Activated CD8-positive, alpha-beta memory T cell treated with anti-CD3 and anti-CD28 coated beads, Interleukin-2, amount 50 U/mL, for 48 hours (primary cell): ENCODE measurements around the gene CNDP2.
"Not testable (repeated sequence)": the region's sequence is repeated elsewhere in the genome, so short reads cannot be mapped to it uniquely, and the experiment has no call there.

Source experiments
- DNase-seq: peaks from one replicate; pipeline ENCODE4 v3.0.0-alpha.2; 2020

The CNDP2 gene

DNA sequence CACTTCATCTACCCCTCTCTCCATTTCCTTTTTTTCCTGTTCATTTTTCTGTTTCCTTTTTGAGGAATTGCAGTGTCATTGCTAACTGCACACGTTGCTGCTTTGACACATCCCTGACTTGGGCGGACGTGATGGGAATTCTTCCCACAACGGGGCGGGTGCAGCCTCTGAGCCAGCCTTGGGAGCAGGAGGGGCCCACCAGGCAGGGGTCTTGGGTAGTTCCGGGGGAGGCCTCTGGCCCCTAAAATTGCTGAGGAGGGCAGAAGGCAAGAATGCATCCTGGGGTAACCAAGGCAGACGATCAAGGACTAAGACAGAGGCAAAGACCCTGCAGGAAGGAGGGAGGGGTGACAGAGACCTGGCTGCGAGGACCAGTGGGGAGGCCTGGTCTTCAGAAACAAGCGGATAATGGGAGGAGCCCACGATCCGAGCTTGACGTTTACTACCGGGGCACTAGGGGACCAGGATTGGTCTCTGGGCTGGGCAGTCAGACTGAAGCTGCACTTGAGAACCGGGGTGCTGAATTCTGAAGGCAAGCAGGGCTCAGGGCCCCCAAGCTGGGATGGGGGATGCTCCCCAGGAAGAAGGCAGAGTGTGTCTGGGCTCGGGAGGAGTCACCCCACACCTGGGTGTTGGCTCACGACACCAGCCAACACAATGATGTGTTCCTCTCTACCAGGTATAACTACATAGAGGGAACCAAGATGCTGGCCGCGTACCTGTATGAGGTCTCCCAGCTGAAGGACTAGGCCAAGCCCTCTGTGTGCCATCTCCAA is 23.3 kb downstream of the CNDP2 start:
- peak; percentile 32 for DNase-seq

DNA sequence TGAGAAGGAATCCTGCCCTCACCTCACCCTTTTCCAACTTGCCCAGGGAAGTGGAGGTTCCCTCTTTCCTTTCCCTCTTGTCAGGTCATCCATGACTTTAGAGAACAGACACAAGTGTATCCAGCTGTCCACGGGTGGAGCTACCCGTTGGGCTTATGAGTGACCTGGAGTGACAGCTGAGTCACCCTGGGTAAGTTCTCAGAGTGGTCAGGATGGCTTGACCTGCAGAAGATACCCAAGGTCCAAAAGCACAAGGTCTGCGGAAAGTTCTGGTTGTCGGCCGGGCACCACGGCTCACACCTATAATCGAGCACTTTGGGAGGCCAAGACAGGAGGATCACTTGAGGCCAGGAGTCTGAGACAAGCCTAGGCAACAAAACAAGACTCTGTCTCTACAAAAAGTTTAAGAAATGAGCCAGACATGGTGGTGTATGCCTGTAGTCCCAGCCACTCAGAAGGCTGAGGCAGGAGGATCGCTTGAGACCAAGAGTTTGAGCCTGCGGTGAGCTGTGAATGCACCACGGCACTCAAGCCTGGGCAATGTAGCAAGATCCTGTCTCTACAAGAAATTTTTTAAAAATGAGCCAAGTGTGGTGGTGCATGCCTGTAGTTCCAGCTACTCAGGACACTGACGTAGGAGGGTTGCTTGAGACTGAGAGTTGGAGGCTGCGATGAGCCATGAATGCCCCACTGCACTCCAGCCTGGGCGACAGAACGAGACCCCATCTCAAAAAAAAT is 24.1 kb downstream of the CNDP2 start:
- no peak for DNase-seq

DNA sequence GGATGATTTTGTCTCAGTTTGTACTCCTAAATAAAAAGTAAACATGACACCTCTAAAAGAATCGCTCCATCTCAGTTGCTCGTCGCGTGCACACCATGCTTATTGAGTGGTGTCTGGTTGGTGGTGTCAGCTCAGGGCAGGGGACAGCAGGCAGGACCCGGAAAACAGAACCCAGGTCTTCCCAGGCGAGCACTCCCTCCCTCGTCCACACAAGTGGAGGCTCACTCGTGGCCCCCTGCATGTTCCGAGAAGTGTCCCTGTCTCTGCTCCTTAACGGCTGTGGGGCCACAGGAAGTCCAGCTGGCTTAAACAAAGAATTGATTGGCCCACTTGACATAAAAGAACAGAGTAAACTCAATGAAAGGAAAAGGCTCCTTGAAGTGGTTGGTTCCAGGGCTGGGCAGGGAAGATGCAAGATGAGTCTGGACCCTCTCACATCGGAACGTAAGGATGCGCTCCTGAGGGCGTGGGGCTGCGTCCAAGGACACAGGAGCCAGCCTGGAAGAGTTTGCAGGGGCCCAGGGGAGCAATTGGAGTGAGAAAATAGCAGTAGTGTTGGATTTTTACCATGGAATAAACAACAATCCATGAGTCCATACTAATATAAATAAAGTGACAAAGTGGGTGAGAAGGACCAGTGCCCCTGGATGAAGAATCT is 25.0 kb downstream of the CNDP2 start:
- no peak for DNase-seq

DNA sequence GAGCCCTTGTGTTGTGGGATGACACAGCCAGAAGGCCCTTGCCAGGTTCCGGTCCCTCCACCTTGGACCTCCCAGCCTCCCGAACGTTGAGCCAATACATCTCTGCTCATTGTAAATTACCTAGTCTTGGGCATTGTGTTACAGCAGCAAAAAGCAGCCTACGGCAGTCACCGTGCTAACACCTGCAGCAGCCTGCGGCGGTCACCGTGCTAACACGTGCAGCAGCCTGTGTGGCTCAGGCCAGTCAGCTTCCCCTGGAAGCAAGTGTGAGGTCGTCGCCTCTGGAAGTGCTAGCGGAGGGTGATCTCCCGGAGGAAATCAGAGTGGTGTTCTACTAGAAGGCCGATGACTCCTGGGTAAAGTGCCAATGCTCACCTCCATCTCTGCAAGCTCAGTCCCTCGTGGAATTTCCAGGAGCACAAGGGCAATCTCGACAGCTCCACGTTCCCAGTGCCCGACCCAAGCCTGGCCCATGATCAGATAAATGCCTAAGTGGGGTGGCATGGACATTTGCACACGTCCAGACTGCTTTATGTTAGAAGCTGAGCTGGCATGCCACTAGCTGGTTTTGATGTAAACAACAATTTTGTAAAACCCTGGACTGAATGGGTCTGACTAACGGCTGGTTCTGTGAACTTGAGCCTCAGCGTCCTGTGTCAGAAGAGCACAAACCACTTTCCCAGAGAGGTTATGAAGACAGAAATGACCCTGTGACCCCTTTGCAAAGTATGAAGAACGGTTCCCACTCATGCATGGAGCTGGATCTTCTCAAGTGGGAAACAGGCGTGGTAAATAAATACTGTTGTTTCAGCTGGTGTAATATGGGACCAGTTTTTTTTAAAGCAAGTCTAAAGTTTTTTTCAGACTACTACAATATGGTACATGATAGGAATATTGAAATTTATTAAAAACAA is 26.7 kb downstream of the CNDP2 start:
- no peak for DNase-seq

- no peak for DNase-seq
These were observed 27.9 kb downstream of the CNDP2 start for GRCh38 chr18:74524097-74524496.

GRCh38 chr18:74524915-74525314 is 28.8 kb downstream of the CNDP2 start:
- not testable (repeated sequence) for DNase-seq

- no peak for DNase-seq
These were observed 29.6 kb downstream of the CNDP2 start for GRCh38 chr18:74525741-74526140.

DNA sequence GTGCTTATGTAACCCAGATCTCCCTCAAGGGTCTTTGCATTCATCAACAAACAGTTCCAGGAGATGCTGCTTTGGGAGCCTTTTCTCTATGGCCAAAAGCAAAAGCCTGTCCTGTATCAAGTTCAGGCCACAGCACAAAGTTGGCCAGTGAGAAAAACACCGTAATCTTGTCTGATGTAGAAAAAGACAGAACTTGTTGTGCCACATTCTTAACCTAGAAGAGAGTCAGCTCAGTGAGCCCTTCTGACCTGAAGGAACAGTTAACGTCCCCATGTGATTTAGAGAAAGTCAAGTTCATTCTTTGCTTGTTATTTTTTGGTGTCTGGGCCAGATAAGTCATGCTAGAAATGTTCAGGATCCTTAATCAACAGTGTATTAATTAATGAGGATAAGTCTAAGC is 30.3 kb downstream of the CNDP2 start:
- DNase-seq: no peak

DNA sequence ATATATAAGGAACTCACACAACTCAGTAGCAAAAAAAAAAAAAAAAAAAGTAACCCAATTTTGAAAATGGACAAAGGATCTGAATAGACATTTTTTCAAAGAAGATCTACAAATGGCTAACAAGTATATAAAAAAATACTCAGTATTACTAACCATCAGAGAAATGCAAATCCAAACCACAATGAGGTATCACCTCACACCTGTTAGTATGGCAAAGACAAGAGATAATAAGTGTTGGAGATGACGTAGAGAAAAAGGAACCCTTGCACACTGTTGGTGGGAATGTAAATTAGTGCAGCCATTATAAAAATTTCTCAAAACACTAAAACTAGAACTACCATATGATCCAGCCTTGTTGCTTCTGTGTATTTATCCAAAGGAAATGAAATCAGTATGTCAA is 32.3 kb downstream of the CNDP2 start:
- no peak for DNase-seq

- no peak for DNase-seq
These were observed 32.8 kb downstream of the CNDP2 start for GRCh38 chr18:74528913-74529312.

DNA sequence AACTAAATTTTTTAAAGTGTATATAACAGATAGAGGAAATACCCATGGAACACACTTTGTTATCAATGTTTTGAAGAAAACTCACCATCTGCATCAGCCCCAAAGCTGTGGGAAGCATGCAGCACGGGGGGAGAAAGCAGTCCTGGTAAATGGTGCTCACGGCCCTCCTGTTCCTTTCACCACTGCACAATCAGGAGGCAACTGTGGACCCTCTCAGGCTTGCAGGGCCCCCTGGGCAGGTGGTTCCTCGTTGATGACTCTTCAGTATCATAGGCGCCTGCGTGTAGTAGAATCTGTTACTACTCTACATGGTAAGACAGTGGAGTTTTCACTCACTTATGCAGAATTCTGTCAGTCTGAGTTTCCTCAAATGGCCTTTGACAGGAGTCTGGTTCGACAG is 33.2 kb downstream of the CNDP2 start:
- DNase-seq: no peak

GRCh38 chr18:74529811-74530583 is 33.8 kb downstream of the CNDP2 start:
- no peak for DNase-seq

DNA sequence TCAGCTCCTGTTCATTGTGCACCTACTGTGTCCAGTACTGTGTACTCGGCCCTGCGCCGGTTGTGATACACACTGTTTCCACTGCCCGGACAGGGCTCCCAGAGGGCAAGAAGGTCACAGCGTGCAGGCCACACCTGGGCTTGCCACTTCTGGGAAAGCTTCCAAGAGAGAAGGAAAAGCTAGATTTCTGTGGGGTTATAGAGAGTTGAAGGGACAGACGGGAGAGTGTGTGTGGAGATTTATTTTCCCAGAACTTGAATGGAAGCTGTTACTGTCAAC is 34.4 kb downstream of the CNDP2 start:
- DNase-seq: no peak

DNA sequence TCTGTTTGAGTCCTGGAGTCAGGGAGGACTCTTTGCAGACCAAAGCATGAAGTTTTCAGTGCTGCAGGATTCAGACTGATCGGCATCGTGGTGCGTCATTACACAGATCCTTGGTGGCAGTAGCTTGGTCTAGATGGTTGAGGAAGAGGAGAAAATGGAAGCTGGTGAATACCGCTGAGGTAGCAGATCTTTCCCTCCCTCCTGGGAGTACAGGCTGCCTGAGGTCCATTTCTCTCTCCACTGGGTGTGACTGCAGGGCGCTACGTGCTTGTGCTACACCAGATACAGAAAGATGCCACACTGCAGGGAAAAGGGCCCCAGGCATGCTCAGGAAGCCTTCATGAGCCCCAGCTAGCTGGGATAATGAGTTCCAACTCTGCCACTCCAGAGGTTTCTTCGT is 34.9 kb downstream of the CNDP2 start:
- no peak for DNase-seq

- DNase-seq: no peak
These were observed 36.4 kb downstream of the CNDP2 start for GRCh38 chr18:74532511-74533025.

DNA sequence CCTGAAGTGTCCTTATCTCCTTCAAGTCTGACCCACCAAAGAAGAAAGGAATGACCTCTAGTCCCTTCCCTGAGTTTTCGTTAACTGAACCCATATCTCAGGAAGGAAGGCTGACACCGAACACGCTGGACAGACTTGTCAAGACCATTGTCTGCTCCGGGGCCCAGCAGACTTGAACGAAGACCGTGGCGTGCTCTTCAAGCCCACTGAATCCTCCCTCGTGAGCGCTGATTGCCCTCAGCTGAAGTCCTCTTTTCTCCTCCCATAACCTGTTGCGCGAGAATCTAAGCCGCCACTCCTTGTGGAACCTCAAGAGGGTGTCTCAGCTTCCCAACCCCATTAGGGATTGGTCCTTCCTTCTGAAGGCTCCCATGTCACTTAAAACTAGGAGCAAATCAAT is 37.5 kb downstream of the CNDP2 start:
- no peak for DNase-seq

- no peak for DNase-seq
These were observed 38.2 kb downstream of the CNDP2 start, which contains the start of gene CNDP1 for GRCh38 chr18:74534150-74534969. TSS of gene CNDP1 (plus strand) at chr18:74534500. CDS start at chr18:74534668, 168 bp downstream.

GRCh38 chr18:74534981-74535649 is 39.0 kb downstream of the CNDP2 start:
- DNase-seq: no peak

DNA sequence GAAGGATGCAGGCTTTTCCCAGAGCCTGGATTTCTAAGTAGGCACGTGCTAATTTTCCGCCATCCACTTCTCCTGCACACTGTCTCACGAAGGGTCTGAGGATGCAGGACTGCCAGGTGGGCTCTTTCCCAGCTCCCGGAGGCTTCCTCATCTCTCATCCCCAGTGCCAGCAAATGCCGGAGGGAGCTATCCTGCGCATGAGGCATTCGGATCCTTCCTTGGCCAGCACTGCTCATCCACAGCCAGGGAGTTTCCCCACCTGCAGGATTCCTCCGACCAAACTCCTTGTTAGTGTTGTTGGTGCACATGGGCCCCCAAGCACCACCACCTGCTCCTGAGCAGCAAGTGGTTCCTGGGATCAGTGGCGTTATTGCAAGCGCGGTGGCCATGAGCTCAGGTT is 43.1 kb downstream of the CNDP2 start:
- DNase-seq: peak; percentile 22

DNA sequence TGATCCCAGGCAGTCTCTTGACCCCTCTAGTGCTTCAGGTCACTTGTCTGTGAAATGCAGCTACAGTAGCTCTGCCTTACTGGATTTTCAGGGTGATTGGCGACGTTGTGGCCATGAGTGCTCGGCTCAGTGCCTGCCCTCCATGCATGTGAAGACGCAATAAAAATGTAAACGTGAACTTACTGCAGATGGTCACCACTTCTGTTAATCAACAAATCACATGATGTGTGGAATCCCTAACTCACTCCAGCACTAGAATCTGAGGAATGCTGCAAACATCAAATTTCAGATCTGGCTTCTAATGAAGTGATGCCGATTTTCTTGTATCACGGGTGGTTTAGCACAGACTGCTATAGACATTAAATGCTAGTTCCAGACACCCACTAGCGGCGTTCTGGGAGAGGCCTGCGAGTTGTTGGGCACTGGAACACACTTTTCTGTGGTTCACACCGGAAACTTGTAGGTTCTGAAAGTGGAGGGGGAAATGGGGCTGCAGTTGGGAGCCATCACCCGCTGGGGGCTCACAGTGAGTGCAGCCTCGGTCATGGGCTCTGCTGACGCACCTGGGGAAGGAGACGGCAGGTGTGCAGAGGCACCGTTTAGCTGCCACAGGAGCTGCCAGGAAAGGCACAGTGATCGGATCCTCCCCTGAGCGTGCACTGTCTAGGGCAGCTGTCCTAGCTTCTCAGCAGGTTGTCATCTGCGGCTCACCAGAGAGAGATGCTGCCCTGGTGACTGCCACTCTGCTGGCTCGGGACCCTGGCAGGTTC is 44.7 kb downstream of the CNDP2 start:
- no peak for DNase-seq
